Activated CD4-positive, alpha-beta T cell treated with anti-CD3 and anti-CD28 coated beads, Interleukin-2, amount 10 ng/mL, durations not matched to agents 7 days and 5 days (primary cell): ENCODE results near the gene ZNF678. TPM values are rescaled to one million over a fixed set of nuclear protein-coding genes. Genes with fewer than 3 reads are reported as not detected.
"Not testable (repeated sequence)": the region's sequence is repeated elsewhere in the genome, so short reads cannot be mapped to it uniquely, and the experiment has no call there.

Experiments
- CTCF ChIA-PET: fragments of 350-600 bp; sonication (Branson Sonifier 250); formaldehyde crosslinking; loops from one replicate; lab custom pipeline; 2021; ENCODE audit warnings: antibody characterized with exemption; lab: Charles Lee
- POLR2A ChIA-PET: fragments of 350-600 bp; sonication (Branson Sonifier 250); formaldehyde crosslinking; loops from one replicate; lab custom pipeline; 2021; ENCODE audit warnings: antibody characterized with exemption; lab: Charles Lee
- DNase-seq: peaks from one replicate; pipeline ENCODE4 v3.0.0-alpha.2; 2020
- H3K27ac Mint-ChIP-seq: one replicate; pipeline ENCODE4 v1.8.0; 2021; ENCODE audit warnings: mild to moderate bottlenecking, moderate library complexity, mixed read lengths
- H3K27me3 Mint-ChIP-seq: one replicate; pipeline ENCODE4 v1.8.0; 2021; ENCODE audit warnings: mixed read lengths
- H3K36me3 Mint-ChIP-seq: one replicate; pipeline ENCODE4 v1.8.0; 2021; ENCODE audit warnings: low read depth, mixed read lengths
- H3K4me1 Mint-ChIP-seq: one replicate; pipeline ENCODE4 v1.8.0; 2021; ENCODE audit warnings: mixed read lengths
- H3K4me3 Mint-ChIP-seq: one replicate; pipeline ENCODE4 v1.8.0; 2021; ENCODE audit warnings: mild to moderate bottlenecking, moderate library complexity, mixed read lengths
- H3K9me3 Mint-ChIP-seq: one replicate; pipeline ENCODE4 v1.8.0; 2021; ENCODE audit warnings: mixed read lengths
- total RNA-seq, 2 experiments: library from RNA; stranded (reverse); gene quantifications; one replicate each; pipeline ENCODE4 v1.2.3, GENCODE V29; 2021

Gene ZNF678
- total RNA-seq, 2 experiments from 2014 or later = 4.2 to 4.5 TPM

DNA sequence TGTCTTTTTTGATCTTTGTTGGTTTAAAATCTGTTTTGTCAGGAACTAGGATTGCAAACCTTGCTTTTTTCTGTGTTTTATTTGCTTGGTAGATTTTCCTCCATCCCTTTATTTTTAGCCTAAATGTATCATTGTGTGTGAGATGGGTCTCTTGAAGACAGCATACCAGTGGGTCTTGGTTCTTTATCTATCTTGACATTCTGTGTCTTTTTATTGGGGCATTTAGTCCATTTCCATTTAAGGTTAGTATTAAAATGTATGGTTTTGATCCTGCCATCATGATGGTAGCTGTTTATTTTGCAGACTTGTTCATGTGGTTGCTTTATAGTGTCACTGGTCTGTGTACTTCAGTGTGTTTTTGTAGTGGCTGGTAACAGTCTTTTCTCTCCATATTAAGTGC, 14.1 kb downstream of the ZNF678 start:
- CTCF ChIA-PET = no interaction called here
- Mint-ChIP-seq H3K27ac (no peak overlapping the region), H3K9me3 (peaks cover 46% of the 10 kb centered on the region), H3K36me3 (peaks cover 34% of the 10 kb centered on the region), H3K4me1 (no peaks in the 10 kb centered on the region), H3K27me3 (no peaks in the 10 kb centered on the region), H3K4me3 (no peak overlapping the region)
- POLR2A ChIA-PET = no interaction called here
- no peak for DNase-seq

DNA sequence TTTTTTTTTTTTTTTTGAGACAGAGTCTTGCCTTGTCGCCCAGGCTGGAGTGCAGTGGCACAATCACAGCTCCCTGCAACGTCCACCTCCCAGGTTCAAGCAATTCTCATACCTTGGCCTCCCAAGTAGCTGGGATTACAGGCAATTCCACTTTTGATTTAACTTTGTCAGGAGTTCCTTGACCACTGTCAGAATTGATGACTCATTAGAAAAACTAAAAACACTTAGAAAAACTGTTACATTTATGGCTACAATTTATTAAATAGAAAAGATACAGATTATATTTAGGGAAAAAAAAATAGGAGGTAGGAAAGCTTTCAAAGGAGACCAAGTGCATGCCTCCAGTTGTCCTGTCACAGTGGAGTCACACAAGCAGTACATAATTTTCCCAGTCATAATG, 20.0 kb downstream of the ZNF678 start:
- ChIA-PET POLR2A (no interaction called here), CTCF (interaction anchor here (0.7 kb wide), 1 partner anchor 39 kb away, joined by 3 read pairs; no protein-coding TSS in a partner anchor)
- H3K27me3 Mint-ChIP-seq = no peaks in the 10 kb centered on the region
- no peak for DNase-seq
- no peak overlapping the region for H3K27ac Mint-ChIP-seq
- peaks cover 39% of the 10 kb centered on the region for H3K9me3 Mint-ChIP-seq
- H3K4me3 Mint-ChIP-seq = no peak overlapping the region
- no peaks in the 10 kb centered on the region for H3K4me1 Mint-ChIP-seq
- H3K36me3 Mint-ChIP-seq = peaks cover 29% of the 10 kb centered on the region

DNA sequence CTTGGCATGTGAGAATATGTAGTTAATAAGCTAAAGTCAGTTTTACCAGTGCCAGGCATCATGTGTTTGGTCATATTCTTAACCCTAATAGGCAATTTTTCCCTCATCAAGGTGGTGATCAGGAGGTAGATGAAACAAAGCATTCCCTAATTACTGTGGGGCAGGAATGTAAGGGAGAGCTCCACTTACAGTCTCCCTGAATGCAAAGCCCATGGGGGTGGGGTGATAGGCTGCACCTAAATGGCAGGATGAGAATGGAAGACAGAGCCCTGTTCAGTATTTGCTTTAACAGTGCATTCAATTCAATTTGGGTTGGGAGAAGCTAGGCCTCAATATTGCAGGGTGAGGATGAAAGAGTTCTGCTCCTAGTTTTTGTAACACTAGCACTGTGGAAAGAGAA, 23.4 kb downstream of the ZNF678 start:
- Mint-ChIP-seq H3K27ac (no peak overlapping the region), H3K27me3 (no peaks in the 10 kb centered on the region), H3K4me1 (no peaks in the 10 kb centered on the region), H3K4me3 (no peak overlapping the region), H3K36me3 (peaks cover 29% of the 10 kb centered on the region), H3K9me3 (peaks cover 40% of the 10 kb centered on the region)
- no peak for DNase-seq
- POLR2A ChIA-PET = no interaction called here
- CTCF ChIA-PET = interaction anchor here (0.6 to 0.7 kb wide), 2 partner anchors 188 to 509 kb away, joined by 3 read pairs; no protein-coding TSS in a partner anchor

DNA sequence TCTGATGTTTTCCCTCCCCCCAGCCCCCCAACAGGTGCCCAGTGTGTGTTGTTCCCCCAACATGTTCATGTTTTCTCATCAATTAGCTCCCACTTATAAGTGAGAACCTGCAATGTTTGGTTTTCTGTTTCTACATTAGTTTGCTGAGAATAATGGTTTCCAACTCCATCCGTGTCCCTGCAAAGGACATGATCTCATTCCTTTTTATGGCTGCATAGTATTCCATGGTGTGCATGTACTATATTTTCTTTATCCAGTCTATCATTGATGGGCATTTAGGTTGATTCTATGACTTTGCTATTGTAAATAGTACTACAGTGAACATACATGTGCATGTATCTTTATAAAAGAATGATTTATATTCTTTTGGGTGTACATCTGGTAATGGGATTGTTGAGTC, 24.6 kb downstream of the ZNF678 start:
- no peak overlapping the region for H3K27ac Mint-ChIP-seq
- peaks cover 50% of the 10 kb centered on the region for H3K9me3 Mint-ChIP-seq
- CTCF ChIA-PET = no interaction called here
- no peak overlapping the region for H3K4me3 Mint-ChIP-seq
- no peaks in the 10 kb centered on the region for H3K27me3 Mint-ChIP-seq
- H3K36me3 Mint-ChIP-seq = peaks cover 34% of the 10 kb centered on the region
- POLR2A ChIA-PET = no interaction called here
- no peaks in the 10 kb centered on the region for H3K4me1 Mint-ChIP-seq
- DNase-seq = no peak

DNA sequence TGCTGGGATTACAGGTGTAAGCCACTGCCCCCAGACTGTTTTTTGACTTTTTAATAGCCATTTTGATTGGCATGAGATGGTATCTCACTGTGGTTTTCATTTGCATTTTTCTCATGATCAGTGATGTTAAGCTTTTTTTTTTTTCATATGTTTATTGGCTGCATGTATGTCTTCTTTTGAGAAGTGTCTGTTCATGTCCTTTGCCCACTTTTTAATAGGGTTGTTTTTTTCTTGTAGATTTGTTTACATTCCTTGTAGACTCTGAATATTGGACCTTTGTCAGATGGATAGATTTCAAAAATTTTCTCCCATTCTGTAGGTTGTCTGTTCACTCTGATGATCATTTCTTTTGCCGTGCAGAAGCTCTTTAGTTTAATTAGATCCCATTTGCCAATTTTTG, 25.4 kb downstream of the ZNF678 start:
- DNase-seq, H3K4me1 Mint-ChIP-seq, H3K27ac Mint-ChIP-seq, H3K4me3 Mint-ChIP-seq, POLR2A ChIA-PET, H3K27me3 Mint-ChIP-seq, CTCF ChIA-PET: not testable (repeated sequence)
- Mint-ChIP-seq H3K36me3 (peaks cover 37% of the 10 kb centered on the region), H3K9me3 (peaks cover 54% of the 10 kb centered on the region)

DNA sequence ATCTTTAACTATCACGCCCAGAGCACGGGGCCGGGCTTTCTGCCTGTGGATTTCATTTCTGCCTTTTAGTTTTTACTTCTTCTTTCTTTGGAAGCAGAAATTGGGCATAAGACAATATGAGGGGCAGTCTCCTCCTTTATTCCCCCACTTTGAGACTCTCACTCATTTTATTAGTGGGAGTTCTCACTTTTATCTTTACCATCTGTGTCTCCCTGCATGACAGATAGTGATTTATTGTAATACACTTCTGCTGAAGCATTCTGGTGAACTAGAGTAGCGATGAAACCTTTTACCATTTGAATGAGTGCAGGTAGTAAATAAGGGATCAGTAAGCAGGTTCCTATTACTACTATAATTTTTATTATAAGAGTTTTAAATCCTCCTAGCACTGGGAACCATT, 26.4 kb downstream of the ZNF678 start:
- Mint-ChIP-seq H3K9me3 (peaks cover 52% of the 10 kb centered on the region), H3K36me3 (peaks cover 32% of the 10 kb centered on the region)
- DNase-seq, H3K4me1 Mint-ChIP-seq, POLR2A ChIA-PET, H3K27ac Mint-ChIP-seq, CTCF ChIA-PET, H3K27me3 Mint-ChIP-seq, H3K4me3 Mint-ChIP-seq: not testable (repeated sequence)

DNA sequence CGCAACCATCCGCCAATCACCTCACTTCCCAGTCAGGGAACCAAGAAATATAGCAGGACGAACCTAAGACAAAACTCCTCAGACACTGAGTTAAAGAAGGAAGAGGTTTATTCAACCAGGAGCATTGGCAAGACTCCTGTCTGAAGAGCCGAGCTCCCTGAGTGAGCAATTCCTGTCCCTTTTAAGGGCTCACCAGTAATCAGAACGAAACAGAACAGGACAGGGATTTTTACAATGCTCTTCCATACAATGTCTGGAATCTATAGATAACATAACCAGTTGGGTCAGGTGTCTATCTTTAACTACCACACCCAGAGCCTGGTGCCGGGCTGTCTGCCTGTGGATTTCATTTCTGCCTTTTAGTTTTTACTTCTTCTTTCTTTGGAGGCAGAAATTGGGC, 32.9 kb downstream of the ZNF678 start:
- Mint-ChIP-seq H3K36me3 (peaks cover 25% of the 10 kb centered on the region), H3K9me3 (peaks cover 58% of the 10 kb centered on the region)

DNA sequence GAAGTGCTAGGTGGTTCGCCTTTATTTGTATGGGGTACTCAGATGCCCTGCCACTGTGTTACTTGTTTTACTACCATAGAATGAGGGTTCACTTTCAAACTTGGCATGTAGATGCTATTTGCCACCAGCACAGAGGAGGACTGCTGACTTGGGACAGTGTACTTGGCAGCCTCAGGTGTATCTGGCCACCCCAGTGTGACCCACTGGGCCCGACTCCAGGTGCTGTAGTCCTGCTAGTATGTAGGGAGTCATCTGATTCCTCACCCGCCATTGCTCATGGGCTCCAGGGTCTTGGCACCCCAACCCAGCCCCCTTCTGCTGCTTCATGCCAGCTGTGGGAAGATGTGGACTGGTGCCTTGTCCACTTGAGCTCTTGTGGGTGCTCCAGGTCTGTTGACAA, 40.0 kb downstream of the ZNF678 start:
- POLR2A ChIA-PET = no interaction called here
- H3K4me3 Mint-ChIP-seq = no peak overlapping the region
- no peak for DNase-seq
- H3K36me3 Mint-ChIP-seq = peaks cover 15% of the 10 kb centered on the region
- H3K4me1 Mint-ChIP-seq = no peaks in the 10 kb centered on the region
- CTCF ChIA-PET = no interaction called here
- H3K27ac Mint-ChIP-seq = no peak overlapping the region
- H3K27me3 Mint-ChIP-seq = no peaks in the 10 kb centered on the region
- peaks cover 43% of the 10 kb centered on the region for H3K9me3 Mint-ChIP-seq

More for the DNA sequence above, 32.9 kb downstream of the ZNF678 start:
- CTCF ChIA-PET, H3K4me1 Mint-ChIP-seq, H3K27me3 Mint-ChIP-seq, POLR2A ChIA-PET, H3K4me3 Mint-ChIP-seq, H3K27ac Mint-ChIP-seq, DNase-seq: not testable (repeated sequence)

DNA sequence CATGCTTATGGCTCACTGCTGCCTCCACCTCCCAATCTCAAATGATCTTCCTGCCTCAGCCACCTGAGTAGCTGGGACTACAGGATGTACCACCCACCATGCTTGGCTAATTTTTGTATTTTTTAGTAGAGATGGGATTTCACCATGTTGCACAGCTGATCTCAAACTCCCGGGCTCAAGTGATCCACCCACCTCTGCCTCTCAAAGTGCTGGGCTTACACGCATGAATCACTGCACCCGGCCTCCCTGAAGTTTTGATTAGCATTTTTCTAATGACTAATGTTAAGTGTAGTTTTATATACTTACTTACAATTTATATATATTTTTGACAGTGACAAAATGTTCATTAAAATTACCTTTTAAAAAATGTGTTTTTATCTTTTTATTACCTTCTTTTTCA, 41.1 kb downstream of the ZNF678 start:
- Mint-ChIP-seq H3K4me3 (no peak overlapping the region), H3K9me3 (peaks cover 41% of the 10 kb centered on the region), H3K36me3 (peaks cover 16% of the 10 kb centered on the region), H3K27me3 (no peaks in the 10 kb centered on the region), H3K4me1 (no peaks in the 10 kb centered on the region), H3K27ac (no peak overlapping the region)
- POLR2A ChIA-PET = no interaction called here
- no peak for DNase-seq
- CTCF ChIA-PET = no interaction called here

DNA sequence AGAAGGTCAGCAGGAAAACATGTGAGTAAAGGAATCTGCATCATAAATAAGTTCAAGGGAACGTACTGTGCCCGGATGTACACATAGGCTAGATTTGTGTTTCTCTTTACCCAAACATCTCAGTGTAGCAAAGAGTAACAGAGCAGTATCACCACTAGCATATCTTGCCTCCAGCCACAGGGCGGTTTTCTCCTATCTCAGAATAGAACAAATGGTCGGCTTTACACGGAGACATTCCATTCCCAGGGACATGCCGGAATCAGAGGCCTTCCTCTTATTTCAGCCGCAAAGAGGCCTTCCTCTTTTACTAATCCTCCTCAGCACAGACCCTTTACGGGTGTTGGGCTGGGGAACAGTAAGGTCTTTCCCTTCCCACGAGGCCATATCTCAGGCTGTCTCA, 42.9 kb downstream of the ZNF678 start:
- H3K4me3 Mint-ChIP-seq, H3K27me3 Mint-ChIP-seq, H3K27ac Mint-ChIP-seq, DNase-seq, CTCF ChIA-PET, H3K4me1 Mint-ChIP-seq, POLR2A ChIA-PET: not testable (repeated sequence)
- H3K36me3 Mint-ChIP-seq = peaks cover 16% of the 10 kb centered on the region
- H3K9me3 Mint-ChIP-seq = peaks cover 33% of the 10 kb centered on the region

DNA sequence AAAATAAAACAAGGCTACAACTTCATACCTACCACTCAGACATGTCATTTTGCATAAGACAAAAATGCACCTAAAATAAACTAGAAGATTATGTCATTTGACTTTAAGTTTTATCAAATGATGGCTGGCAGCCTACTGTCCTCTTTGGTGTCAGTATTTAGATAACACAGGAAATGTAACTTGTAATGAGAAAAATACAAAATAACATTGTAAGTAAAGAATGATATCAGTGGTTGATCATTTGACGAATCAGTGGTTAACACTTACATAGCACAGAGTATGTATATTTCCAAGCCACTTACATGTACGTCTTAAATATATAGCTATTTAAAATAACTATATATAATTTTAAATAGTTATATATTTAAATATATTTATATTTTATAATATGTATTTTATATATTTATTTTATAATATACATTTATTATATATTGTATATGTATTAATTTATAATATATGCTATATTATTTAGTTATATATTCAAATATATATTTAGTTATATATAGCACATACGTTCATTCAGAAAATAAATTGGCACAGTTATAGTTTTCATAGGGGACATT, 44.1 kb downstream of the ZNF678 start:
- no peak overlapping the region for H3K4me3 Mint-ChIP-seq
- peaks cover 19% of the 10 kb centered on the region for H3K36me3 Mint-ChIP-seq
- no peaks in the 10 kb centered on the region for H3K4me1 Mint-ChIP-seq
- CTCF ChIA-PET = no interaction called here
- POLR2A ChIA-PET = no interaction called here
- H3K9me3 Mint-ChIP-seq = peaks cover 30% of the 10 kb centered on the region
- H3K27me3 Mint-ChIP-seq = no peaks in the 10 kb centered on the region
- H3K27ac Mint-ChIP-seq = no peak overlapping the region
- DNase-seq = no peak

DNA sequence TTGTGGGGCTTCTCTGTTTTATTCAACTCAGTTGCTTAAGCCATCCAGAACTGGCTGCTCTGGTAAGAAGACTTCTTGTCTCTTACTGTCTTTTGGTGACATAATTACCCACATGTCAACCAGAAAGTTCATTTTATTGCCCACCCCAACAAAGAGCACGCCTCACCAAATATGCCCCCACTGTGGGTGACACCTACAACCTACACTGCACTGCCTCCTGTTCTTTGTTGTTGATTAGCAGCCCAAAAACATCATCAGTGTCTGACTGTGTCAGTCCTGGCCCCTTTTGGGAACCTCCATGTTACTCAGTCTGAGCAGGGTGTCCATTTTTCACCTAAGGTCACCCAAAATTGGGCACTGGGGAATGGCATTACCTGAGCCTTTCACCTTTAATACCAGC, 49.3 kb downstream of the ZNF678 start:
- H3K36me3 Mint-ChIP-seq = peaks cover 18% of the 10 kb centered on the region
- ChIA-PET POLR2A (no interaction called here), CTCF (no interaction called here)
- no peak for DNase-seq
- peaks cover 32% of the 10 kb centered on the region for H3K9me3 Mint-ChIP-seq
- H3K27ac Mint-ChIP-seq = no peak overlapping the region
- H3K4me1 Mint-ChIP-seq = no peaks in the 10 kb centered on the region
- no peak overlapping the region for H3K4me3 Mint-ChIP-seq
- no peaks in the 10 kb centered on the region for H3K27me3 Mint-ChIP-seq

DNA sequence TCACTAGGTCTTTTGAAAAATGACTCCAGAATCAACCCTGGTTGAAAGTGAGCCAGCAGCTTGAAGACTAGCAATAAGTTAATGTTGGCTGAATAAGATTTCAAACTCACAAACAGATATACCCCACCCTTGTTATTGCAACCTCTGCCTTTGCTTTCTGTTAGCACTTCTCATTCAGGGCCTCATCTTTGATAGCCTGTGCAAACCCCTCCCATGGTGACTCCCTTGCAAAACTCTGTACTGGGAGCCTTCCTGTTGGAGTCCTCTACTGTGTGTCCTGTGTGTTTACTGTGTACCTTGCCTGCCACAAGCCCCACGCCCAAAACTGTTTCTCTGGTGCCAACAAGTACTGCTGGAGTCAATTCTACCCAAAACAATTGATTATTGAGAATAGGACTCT, 50.2 kb downstream of the ZNF678 start:
- ChIA-PET POLR2A (no interaction called here), CTCF (no interaction called here)
- H3K4me3 Mint-ChIP-seq = no peak overlapping the region
- no peak for DNase-seq
- H3K27me3 Mint-ChIP-seq = no peaks in the 10 kb centered on the region
- peaks cover 18% of the 10 kb centered on the region for H3K36me3 Mint-ChIP-seq
- no peak overlapping the region for H3K27ac Mint-ChIP-seq
- H3K9me3 Mint-ChIP-seq = peaks cover 32% of the 10 kb centered on the region
- no peaks in the 10 kb centered on the region for H3K4me1 Mint-ChIP-seq

DNA sequence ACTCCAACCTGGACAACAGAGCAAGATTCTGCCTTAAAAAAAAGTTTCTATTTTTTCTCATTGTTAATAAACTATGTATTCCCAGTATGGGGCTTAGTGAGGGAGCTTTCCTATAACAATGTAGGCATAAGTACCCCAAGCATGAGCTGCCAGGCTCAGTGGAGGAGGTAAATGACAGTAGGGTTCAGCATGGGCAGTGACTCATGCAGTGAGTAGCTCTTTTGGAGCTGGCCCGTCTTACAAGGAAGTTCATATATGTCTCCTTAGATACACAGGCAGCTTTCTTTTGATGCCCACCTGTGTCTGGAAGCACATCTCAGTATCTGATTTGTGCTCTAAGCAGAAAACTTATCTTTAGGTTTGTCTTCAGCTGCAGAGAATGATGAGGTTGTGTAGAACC, 57.9 kb downstream of the ZNF678 start:
- DNase-seq = no peak
- POLR2A ChIA-PET = no interaction called here
- Mint-ChIP-seq H3K36me3 (peaks cover 9% of the 10 kb centered on the region), H3K9me3 (peaks cover 47% of the 10 kb centered on the region), H3K27me3 (no peaks in the 10 kb centered on the region), H3K4me1 (no peaks in the 10 kb centered on the region), H3K27ac (no peak overlapping the region), H3K4me3 (no peak overlapping the region)
- CTCF ChIA-PET = interaction anchor here (1.0 kb wide), 1 partner anchor 22 kb away, joined by 6 read pairs; no protein-coding TSS in a partner anchor
